Activated CD8-positive, alpha-beta T cell treated with anti-CD3 and anti-CD28 coated beads for 36 hours (primary cell): ENCODE measurements around the gene CYS1. TPM values are rescaled to one million over a fixed set of nuclear protein-coding genes. Genes with fewer than 3 reads are reported as not detected.
A peak's percentile ranks its signal among the peaks of the same experiment; 100 is the strongest.

Source experiments
- ATAC-seq: fragments of 200-7000 bp; cut with Tn5 transposase; one replicate; pipeline ENCODE4 v1.10.0; 2021; ENCODE audit warnings: mild to moderate bottlenecking, moderate library complexity
- CTCF ChIA-PET: fragments of 350-600 bp; sonication (Branson Sonifier 250); formaldehyde crosslinking; loops from one replicate; lab custom pipeline; 2021; ENCODE audit warnings: antibody characterized with exemption; lab: Charles Lee
- POLR2A ChIA-PET: fragments of 350-600 bp; sonication (Branson Sonifier 250); formaldehyde crosslinking; loops from one replicate; lab custom pipeline; 2021; ENCODE audit warnings: antibody characterized with exemption; lab: Charles Lee
- DNase-seq: peaks from one replicate; pipeline ENCODE4 v3.0.0-alpha.2; 2020
- H3K27ac Mint-ChIP-seq: one replicate; pipeline ENCODE4 v1.8.0; 2021; ENCODE audit warnings: mild to moderate bottlenecking, mixed read lengths
- H3K27me3 Mint-ChIP-seq: one replicate; pipeline ENCODE4 v1.8.0; 2021; ENCODE audit warnings: mixed read lengths
- H3K36me3 Mint-ChIP-seq: one replicate; pipeline ENCODE4 v1.8.0; 2021; ENCODE audit warnings: low read depth, mixed read lengths
- H3K4me1 Mint-ChIP-seq: one replicate; pipeline ENCODE4 v1.8.0; 2021; ENCODE audit warnings: low read depth, mixed read lengths
- H3K4me3 Mint-ChIP-seq: one replicate; pipeline ENCODE4 v1.8.0; 2021; ENCODE audit warnings: mild to moderate bottlenecking, moderate library complexity, mixed read lengths
- H3K9me3 Mint-ChIP-seq: one replicate; pipeline ENCODE4 v1.8.0; 2021; ENCODE audit warnings: mixed read lengths
- intact Hi-C: fragments of 100-400 bp; cut with micrococcal nuclease; formaldehyde crosslinking; loops from one replicate; pipeline ENCODE4 v1.10.0; 2022
- total RNA-seq, 2 experiments: library from RNA; stranded (reverse); gene quantifications; one replicate each; pipeline ENCODE4 v1.2.3, GENCODE V29; 2021
- TF ChIP-seq, protein P1 (sequence below): fragments of 200-600 bp; IDR thresholded peaks from one replicate; pipeline ENCODE4 v1.8.0; 2022; ENCODE audit warnings: antibody characterized with exemption, mild to moderate bottlenecking

Gene CYS1, protein sequence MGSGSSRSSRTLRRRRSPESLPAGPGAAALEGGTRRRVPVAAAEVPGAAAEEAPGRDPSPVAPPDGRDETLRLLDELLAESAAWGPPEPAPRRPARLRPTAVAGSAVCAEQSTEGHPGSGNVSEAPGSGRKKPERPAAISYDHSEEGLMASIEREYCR
- total RNA-seq, result under 1 TPM; 0.11 to 0.32 TPM

DNA sequence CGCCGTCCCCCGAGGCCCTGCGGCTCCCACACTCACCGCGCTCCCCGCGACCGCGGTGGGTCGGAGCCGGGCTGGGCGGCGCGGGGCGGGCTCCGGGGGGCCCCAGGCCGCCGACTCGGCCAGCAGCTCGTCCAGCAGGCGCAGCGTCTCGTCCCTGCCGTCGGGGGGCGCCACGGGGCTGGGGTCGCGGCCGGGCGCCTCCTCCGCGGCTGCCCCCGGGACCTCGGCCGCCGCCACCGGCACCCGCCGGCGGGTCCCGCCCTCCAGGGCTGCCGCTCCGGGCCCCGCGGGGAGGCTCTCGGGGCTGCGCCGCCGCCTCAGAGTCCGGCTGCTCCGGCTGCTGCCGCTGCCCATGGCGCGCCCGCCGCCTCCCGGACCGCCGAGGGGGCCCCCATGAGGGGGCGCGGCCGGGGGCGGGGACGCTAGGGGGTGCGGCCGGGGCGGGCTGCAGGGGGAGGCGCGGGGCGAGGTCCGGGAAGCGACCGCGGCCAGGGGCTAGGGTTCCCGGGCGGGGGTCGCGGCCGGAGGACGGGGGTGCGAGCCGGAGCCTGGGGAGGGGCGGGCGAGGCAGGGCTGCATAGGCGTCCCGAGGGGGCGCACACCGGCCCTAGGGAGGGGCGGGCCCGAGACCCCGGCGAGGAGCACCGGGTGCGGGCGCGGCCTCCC is at the start of gene CYS1:
Gene CYS1 (minus strand): TSS at position 542 of the 666 bp plus-strand sequence. CDS start 188 bp downstream, at position 354.
- peak within 1 kb of the TSS; percentile 66 for H3K4me3 Mint-ChIP-seq
- H3K9me3 Mint-ChIP-seq, result no peaks in the 10 kb centered on the region
- intact Hi-C loops, result loop anchor here (5.0 kb wide), 1 partner anchor 42 kb away; the partner anchor contains the start of gene RRM2
- TF ChIP-seq, protein P1, sequence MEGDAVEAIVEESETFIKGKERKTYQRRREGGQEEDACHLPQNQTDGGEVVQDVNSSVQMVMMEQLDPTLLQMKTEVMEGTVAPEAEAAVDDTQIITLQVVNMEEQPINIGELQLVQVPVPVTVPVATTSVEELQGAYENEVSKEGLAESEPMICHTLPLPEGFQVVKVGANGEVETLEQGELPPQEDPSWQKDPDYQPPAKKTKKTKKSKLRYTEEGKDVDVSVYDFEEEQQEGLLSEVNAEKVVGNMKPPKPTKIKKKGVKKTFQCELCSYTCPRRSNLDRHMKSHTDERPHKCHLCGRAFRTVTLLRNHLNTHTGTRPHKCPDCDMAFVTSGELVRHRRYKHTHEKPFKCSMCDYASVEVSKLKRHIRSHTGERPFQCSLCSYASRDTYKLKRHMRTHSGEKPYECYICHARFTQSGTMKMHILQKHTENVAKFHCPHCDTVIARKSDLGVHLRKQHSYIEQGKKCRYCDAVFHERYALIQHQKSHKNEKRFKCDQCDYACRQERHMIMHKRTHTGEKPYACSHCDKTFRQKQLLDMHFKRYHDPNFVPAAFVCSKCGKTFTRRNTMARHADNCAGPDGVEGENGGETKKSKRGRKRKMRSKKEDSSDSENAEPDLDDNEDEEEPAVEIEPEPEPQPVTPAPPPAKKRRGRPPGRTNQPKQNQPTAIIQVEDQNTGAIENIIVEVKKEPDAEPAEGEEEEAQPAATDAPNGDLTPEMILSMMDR, result no peak
- CTCF ChIA-PET, result interaction anchor here (1.2 to 3.7 kb wide), 5 partner anchors 8 to 355 kb away, joined by 4 to 34 read pairs (median 8); no protein-coding TSS in a partner anchor
- peaks cover 26% of the 10 kb centered on the region for H3K4me1 Mint-ChIP-seq
- POLR2A ChIA-PET, result interaction anchor here (1.3 kb wide), 1 partner anchor 10 kb away, joined by 3 read pairs; no protein-coding TSS in a partner anchor
- H3K27me3 Mint-ChIP-seq, result peaks cover 69% of the 10 kb centered on the region
- H3K27ac Mint-ChIP-seq, result no peak within 1 kb of the TSS
- peak; percentile 35 for DNase-seq
- H3K36me3 Mint-ChIP-seq, result no peaks in the 10 kb centered on the region
- peak; percentile 55 for ATAC-seq

DNA sequence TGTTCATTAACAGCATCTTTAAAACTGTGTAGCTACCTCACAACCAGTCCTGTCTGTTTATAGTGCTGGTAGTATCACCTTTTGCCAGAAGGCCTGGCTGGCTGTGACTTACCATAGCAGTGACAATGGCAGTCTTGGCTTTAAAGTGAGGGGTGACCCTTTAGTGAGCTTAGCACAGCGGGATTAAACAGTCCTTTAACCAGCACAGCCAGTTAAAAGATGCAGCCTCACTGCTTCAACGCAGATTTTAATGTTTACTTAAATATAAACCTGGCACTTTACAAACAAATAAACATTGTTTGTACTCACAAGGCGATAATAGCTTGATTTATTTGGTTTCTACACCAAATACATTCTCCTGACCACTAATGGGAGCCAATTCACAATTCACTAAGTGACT is 49.3 kb upstream of the CYS1 start:
- Mint-ChIP-seq H3K9me3 (no peaks in the 10 kb centered on the region), H3K4me1 (peaks cover 49% of the 10 kb centered on the region), H3K27ac (no peak overlapping the region), H3K27me3 (no peaks in the 10 kb centered on the region), H3K4me3 (no peak overlapping the region), H3K36me3 (peaks cover 87% of the 10 kb centered on the region)
- POLR2A ChIA-PET, result interaction anchor here (0.6 to 8.0 kb wide), 9 partner anchors 8 to 318 kb away, joined by 3 to 67 read pairs (median 5); no protein-coding TSS in a partner anchor
- intact Hi-C loops, result loop anchor here (10.0 kb wide), 1 partner anchor 175 kb away; the partner anchor contains the start of gene HPCAL1
- CTCF ChIA-PET, result interaction anchor here (0.9 to 2.6 kb wide), 6 partner anchors 11 to 306 kb away, joined by 3 to 11 read pairs (median 3); no protein-coding TSS in a partner anchor
- ATAC-seq (no peak), DNase-seq (no peak)
- TF ChIP-seq, protein P1, result no peak

DNA sequence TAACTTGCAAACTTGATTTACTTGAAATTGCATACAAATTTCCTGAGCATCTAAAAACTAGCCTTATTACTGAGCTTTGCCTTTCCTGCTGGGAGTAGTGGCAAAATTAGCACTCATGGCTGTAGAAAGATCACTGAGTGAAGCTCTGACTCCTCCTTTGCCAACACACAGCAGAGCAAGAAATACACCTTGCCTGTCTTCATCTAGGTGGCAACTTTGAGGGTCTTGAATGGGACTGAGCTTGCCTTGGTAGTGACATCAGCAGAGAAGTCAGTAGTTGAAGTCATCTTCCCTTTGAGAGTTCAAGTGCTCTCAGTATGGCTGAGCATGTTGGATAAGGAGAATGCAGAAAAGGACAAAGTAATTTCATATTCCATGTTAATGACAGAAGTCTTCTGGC is 48.2 kb upstream of the CYS1 start:
- TF ChIP-seq, protein P1, result no peak
- peaks cover 91% of the 10 kb centered on the region for H3K36me3 Mint-ChIP-seq
- peaks cover 2% of the 10 kb centered on the region for H3K27me3 Mint-ChIP-seq
- POLR2A ChIA-PET, result interaction anchor here (0.6 to 8.0 kb wide), 9 partner anchors 9 to 1150 kb away, joined by 3 to 67 read pairs (median 4); partner anchors contain the start of gene ODC1
- ATAC-seq (no peak), DNase-seq (no peak)
- no peaks in the 10 kb centered on the region for H3K9me3 Mint-ChIP-seq
- peak overlapping the region; percentile 18 for H3K27ac Mint-ChIP-seq
- intact Hi-C loops, result loop anchor here (10.0 kb wide), 1 partner anchor 176 kb away; the partner anchor contains the start of gene HPCAL1
- H3K4me1 Mint-ChIP-seq, result peaks cover 54% of the 10 kb centered on the region
- peak overlapping the region; percentile 1 for H3K4me3 Mint-ChIP-seq
- CTCF ChIA-PET, result interaction anchor here (1.0 to 2.6 kb wide), 5 partner anchors 12 to 307 kb away, joined by 3 to 11 read pairs (median 6); no protein-coding TSS in a partner anchor

DNA sequence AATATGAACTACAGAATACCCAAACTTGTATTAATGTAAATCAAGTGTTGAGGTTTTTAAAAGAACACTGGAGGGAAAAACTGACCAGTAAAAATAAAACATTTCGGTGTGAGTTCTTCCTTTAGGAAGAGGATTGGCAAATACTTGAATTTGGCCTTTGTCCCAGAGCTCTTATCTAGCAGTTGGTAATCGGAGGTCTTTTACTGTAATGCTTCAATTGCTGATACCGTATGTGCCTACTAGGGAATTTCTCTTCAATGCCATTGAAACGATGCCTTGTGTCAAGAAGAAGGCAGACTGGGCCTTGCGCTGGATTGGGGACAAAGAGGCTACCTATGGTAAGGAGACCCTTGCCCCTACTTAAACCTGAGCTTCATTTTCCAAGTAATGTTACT is 46.4 kb upstream of the CYS1 start:
- Mint-ChIP-seq H3K4me3 (peak overlapping the region; percentile 24), H3K27me3 (peaks cover 2% of the 10 kb centered on the region), H3K4me1 (peaks cover 49% of the 10 kb centered on the region), H3K9me3 (no peaks in the 10 kb centered on the region), H3K36me3 (peaks cover 90% of the 10 kb centered on the region), H3K27ac (no peak overlapping the region)
- TF ChIP-seq, protein P1, result no peak
- ChIA-PET CTCF (interaction anchor here (3.5 to 4.3 kb wide), 3 partner anchors 54 to 308 kb away, joined by 24 to 49 read pairs (median 46); no protein-coding TSS in a partner anchor), POLR2A (interaction anchor here (0.9 to 8.0 kb wide), 7 partner anchors 8 to 320 kb away, joined by 3 to 67 read pairs (median 10); partner anchors contain the start of gene ODC1)
- ATAC-seq, result no peak
- intact Hi-C loops, result loop anchor here (10.0 kb wide), 1 partner anchor 178 kb away; the partner anchor contains the start of gene HPCAL1
- no peak for DNase-seq
